Activated CD4-positive, alpha-beta T cell treated with anti-CD3 and anti-CD28 coated beads, Interleukin-2, amount 50 U/mL, for 24 hours (primary cell): ENCODE results near the gene ATRX.

Source experiments
- DNase-seq, 2 donors: peaks; one replicate each; pipeline ENCODE4 v3.0.0-alpha.2; 2020; ENCODE audit warnings: low read depth in 1 of 2, low spot score in 1 of 2

ATRX gene

DNA sequence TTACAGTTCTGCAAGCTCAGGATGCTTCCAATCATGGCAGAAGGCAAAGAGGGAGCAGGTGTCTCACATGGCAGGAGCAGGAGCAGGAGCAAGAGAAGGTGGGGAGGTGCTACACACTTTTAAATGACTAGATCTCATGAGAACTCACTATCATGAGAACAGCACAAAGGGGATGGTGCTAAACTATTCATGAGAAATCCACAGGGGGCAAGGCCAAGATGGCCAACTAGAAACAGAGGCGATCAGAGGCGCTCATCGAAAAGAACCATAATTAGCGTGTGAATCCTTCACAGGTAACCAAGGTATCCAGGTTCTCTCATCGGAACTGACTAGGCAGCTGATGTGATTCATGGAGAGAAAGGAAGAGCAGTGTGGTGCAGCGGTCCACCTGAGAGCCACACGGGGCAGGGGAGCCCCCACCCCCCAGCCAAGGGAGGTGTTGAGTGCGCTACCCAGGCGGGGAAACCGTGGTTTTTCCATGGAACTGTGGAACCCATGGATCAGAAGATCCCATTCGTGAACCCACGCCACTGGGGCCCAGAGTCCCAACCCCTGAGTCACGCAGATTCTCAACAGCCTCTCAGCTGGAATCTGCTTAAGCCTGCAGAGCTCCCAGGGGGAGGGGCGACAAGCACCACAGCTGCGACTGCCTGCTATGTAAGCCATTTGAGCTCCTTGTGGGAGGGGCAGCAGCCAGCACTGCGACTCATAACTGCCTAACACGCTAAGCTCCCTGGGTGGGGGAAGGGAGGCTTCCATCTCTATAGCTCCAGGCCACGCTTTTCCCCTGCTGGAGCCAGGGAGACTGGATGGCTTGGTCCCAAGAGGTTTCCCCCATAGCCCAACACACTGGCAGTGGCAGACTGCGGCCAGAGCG is 292.1 kb downstream of the ATRX start:
- no peak for DNase-seq

DNA sequence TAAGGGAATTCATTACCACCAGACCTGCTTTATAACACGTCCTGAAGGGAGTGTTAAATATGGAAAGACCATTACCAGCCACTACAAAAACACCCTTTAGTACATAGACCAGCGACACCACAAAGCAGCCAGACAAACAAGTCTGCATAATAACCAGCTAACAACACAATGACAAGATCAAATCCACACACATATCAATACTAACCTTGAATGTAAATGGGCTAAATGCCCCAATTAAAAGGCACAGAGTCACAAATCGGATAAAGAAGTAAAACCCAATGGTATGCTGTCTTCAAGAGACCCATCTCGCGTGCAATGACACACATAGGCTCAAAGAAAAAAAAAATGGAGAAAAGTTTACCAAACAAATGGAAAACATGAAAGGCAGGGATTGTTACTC is 302.0 kb downstream of the ATRX start:
- no peak for DNase-seq

DNA sequence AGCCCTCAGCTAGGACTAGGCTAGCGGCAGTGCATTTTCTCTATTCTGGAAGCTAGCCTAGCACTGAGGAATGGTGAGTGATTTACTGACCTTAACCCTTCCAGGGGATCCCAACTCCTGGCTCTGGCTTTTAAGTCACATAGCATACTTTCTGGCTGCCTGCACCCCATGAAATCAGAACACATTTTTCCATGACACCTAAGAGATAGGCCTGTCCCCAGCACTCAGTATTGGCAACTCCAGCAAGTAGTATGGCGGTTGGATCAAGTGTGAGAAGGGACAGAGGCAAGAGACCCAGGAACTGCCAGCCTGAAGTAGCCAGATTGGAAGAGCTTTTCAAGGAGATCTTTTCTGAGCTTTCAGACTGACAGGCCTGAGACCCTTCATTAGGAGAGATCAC is 330.6 kb downstream of the ATRX start:
- no peak for DNase-seq
